GM11168 (cell line): ENCODE measurements around the gene PAX5.

Experiments
- in situ Hi-C: fragments of 300-500 bp; cut with MboI; formaldehyde crosslinking; loops from one replicate; pipeline ENCODE4 v1.12.0; 2022; ENCODE audit warnings: low sequenced_read_pairs; ENCODE audit not compliant: unreplicated experiment

Gene PAX5

GRCh38 chr9:37025823-37026112, 8.3 kb downstream of the PAX5 start:
- in situ Hi-C loops = no loop called here

DNA sequence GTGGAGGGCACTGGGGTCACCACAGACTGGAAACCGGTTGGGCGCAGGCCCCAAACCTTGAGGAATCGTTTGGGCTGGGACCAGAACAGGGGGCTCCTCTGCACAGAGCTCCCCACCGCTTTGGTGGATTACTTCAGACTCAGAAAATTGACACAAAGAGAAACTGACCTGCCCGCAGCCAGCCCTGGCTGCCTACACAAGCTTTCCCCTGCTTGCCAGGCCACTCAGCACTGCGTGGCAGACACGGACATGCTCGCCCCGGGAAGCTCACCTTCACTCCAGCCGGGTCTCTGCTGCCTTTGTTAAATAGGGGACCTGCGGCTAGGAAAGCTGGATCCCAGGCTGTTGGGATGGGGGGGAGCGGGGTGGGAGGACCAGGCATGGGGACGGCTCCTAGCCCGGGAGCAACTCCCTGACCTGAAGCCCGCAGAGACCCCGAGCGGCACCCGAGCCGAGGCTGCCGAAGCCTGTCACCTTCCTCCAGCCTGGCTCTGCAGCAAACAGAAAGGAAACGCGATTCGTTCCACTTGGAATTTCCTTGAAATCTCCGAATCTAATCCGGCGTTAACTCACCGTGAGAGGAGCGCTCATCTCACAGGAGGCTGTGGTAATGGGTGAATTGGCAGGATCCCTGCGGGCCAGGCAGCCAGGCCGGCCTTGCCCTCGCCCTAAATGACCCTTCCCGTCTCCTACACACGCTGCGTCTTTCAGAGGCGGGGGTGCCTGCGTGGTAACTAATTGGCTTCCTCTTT, 8.8 kb downstream of the PAX5 start:
- in situ Hi-C loops = no loop called here

GRCh38 chr9:37017546-37017945, 16.5 kb downstream of the PAX5 start:
- in situ Hi-C loops = no loop called here

DNA sequence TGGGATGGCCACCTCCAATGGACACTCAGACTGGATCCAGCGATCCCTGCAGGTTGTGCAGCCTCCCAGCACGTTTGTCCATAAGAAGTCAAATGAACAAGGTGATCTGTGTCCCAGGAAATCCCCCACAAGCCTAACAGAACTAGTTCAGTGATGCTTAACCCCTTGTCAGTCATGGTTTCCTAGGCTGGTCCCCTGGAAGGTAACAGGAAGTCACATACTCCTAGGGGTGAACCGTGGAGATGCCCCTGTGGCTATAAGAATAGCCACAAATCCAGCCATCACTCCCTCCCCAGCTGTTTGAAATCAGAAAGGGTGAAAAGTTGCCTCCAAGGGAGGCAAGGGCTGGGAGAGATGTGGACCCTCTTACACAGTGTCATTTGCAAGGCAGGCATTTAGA, 22.5 kb downstream of the PAX5 start:
- in situ Hi-C loops = no loop called here

DNA sequence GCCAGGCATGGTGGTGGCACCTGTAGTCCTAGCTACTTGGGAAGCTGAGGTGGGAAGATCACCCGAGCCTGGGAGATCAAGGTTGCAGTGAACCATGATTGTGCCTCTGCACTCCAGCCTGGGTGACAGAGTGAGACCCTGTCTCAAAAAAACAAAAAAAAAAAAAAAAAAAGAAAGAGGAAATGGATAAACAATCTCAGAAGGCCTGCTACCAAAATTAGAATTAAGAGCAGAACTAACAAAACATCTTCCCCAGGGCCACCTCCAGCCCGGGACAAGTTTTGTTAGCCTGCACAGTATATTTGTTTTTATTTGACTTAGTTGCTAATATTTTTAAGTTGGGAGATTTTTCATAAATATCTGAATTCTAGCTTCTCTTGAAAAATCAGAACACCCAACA, 23.1 kb downstream of the PAX5 start:
- in situ Hi-C loops = no loop called here

DNA sequence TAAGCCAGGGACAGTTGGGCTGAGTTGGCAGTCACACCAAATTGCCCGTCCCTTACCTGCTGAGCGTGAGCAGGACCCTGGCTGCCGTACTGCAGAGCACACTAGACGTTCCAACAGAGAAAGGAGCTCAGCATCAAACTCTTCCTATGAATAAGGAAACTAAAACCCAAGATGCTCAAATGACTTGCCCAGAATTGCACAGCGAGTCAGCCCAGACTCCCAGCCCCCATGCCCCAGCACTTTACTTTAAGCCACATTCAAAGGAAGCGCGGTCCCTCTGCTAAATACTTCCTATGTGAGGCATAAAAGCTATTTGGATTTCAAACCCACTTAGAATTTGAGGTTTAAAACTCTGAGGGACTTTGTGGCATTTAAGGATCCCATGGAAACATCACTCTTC, 23.9 kb downstream of the PAX5 start:
- in situ Hi-C loops = no loop called here

GRCh38 chr9:37007295-37007694, 26.8 kb downstream of the PAX5 start:
- in situ Hi-C loops = loop anchor here (10.0 kb wide), 1 partner anchor 308 kb away; no protein-coding TSS in a partner anchor

GRCh38 chr9:37005517-37006140, 28.4 kb downstream of the PAX5 start:
- in situ Hi-C loops = loop anchor here (10.0 kb wide), 1 partner anchor 309 kb away; no protein-coding TSS in a partner anchor

GRCh38 chr9:37004424-37004935, 29.6 kb downstream of the PAX5 start:
- in situ Hi-C loops = loop anchor here (10.0 kb wide), 1 partner anchor 310 kb away; no protein-coding TSS in a partner anchor

GRCh38 chr9:37002413-37003217, 31.5 kb downstream of the PAX5 start:
- in situ Hi-C loops = loop anchor here (10.0 kb wide), 1 partner anchor 312 kb away; no protein-coding TSS in a partner anchor

DNA sequence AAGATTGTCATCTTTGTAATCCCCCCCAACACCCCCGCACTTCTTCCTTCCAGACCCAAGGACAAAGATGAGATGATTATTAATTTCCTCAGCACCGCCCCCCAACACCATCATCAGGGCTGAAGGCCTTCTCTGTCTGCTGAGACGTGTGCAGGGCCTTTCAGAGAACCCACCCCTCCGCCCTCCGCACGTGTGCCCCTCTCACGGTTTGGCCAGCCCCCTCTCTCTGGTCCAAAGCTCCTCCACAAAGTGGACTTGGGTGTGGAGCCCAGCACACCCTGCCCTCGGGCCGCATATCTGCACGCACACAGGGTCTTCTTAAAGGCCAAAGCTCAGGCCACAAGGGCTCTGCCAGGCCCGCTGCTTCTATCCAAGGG, 32.0 kb downstream of the PAX5 start:
- in situ Hi-C loops = loop anchor here (10.0 kb wide), 1 partner anchor 313 kb away; no protein-coding TSS in a partner anchor

DNA sequence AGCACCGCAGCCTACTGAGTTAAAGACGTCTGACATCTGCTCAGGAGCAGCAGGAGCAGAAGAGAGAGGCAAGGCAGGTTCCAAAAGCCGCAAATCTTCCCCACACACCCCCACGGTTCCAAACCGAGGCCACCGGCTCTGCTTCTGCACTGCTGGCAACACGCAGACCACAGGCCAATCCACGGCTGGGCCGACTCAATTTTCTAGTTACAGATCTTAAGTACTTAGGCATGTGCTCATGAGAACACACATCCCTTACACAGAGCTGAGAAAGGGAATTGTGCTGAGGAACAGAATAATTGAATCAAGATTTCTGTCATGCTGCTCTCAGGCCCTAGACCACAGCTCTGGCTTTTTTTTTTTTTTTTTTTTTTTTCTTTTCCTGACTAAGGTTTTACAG, 32.6 kb downstream of the PAX5 start:
- in situ Hi-C loops = loop anchor here (10.0 kb wide), 1 partner anchor 313 kb away; no protein-coding TSS in a partner anchor

DNA sequence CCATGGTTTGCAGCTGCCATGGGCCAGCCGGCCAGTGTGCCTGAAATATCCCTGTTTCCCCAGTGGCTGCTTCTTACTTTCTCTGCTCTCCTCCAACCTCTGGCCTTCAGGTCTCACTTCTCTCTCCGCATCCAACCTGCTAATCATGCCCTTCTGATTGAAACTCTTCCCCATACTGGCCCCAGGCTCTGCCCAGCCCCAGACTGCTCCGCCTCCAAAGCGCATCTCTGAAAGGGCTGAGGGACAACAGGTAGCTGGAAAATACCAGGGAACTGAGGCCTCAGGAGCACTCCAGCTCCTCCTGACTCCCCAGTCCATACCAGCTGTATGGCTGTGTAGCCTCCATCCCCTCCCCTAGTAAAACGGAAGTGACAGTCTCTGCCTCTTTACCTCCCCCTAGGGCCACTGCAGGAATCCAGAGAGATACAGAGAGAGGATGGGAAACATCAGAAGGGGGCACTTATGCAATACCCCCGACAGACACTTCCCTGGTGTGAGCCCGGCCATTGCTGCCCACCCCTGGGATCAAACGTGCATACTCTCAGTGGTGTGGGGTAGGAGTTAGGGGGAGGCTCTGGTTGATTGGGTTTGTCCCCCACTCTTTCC, 34.2 kb downstream of the PAX5 start:
- in situ Hi-C loops = loop anchor here (10.0 kb wide), 1 partner anchor 315 kb away; no protein-coding TSS in a partner anchor

DNA sequence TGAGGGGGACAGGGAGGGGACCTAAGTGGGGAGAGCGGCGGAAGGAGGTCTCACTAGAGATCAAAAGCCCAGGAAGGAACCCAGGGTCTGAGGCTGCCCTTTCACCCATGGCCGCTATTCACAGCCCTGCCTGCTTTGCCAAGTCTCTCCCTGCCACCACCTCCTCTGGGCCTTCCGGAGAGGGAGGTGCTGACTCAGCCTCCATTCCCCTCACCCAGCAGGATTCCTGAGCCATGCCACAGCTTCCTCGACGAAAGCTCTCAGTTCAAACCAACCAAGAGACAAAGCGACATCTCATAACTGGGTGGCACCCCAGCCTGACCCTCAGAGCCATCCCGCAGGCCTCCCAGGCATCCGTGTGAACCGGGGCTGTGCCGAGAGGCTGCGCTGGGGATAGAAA, 36.7 kb downstream of the PAX5 start:
- in situ Hi-C loops = no loop called here

DNA sequence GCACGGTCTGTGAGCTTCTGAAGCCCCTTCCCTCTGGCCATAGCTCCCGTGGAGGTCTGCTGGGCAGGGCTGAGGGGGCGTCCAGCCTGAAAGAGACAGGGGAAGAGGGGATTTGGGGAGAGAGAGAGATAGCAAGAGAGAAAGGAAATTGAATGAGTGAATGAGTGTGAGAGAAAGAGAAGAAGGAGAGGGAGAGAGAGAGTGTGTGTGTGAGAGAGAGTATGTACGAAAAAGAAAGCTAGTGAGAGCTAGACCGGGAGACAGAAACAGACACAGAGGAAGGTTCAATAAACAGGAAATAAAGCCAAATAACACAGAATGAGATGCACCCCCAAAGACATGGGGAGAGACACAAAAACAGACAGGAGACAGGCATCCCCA, 37.4 kb downstream of the PAX5 start:
- in situ Hi-C loops = no loop called here

GRCh38 chr9:36995927-36996705, 38.0 kb downstream of the PAX5 start:
- in situ Hi-C loops = no loop called here

- in situ Hi-C loops = no loop called here
Observed at GRCh38 chr9:36993933-36994764, 39.9 kb downstream of the PAX5 start.

DNA sequence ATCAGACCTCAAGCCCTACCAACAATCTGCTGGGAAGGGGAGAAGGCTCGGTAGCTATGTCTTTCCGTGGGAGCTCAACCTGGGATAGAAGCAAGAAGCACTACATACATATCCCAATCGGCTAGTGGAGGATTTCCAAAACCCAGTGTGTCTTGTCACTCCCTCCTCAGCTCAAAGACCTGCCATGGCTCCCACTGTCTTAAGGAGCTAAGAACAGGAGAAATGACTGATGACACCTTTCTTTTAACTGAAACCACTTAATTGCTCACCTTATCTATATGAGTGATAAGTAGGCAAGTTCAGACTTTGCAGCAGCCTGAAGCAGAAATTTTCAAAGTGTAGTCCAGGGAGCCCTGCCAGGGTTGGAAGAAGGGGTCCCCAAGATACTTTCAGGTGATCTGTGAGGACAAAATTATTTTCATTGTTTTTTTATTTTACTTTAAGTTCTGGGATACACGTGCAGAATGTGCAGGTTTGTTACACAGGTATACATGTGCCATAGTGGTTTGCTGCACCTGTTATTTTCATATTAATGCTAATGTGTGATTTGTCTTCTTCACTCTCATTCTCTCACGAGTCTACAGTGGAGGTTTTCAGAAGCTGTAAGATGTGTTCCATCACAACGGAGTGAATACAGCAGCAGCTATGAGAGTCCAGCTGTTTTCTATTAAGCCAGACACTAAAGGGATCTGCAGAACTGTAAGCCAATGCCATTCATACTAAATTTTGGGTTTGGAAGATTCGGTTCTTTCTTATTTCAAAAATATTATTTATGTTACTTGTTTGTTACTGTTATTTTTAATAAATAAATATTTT, 41.4 kb downstream of the PAX5 start:
- in situ Hi-C loops = no loop called here
